Esophagus squamous epithelium (tissue), 5 donors: ENCODE measurements around the gene NGFR. TPM values are rescaled to one million over a fixed set of nuclear protein-coding genes. Genes with fewer than 3 reads are reported as not detected.

Experiments used
- DNase-seq: peaks from one replicate; lab custom pipeline; 2025; lab: John Stamatoyannopoulos, UW
- H3K27ac ChIP-seq, 4 donors: fragments of 200-600 bp; sonication (generic); one replicate each; pipeline ENCODE4 v1.5.1; 2016 to 2019; ENCODE audit warnings: mild to moderate bottlenecking in 1 of 4
- H3K27me3 ChIP-seq, 4 donors: fragments of 200-600 bp; sonication (generic); 1 replicate in 3 of 4; 2 replicates in 1 of 4; pipeline versions ENCODE4 v1.5.1 to v1.6.0; 2017 to 2021; ENCODE audit warnings: antibody characterized with exemption in 1 of 4
- H3K36me3 ChIP-seq, 3 donors: fragments of 200-600 bp; sonication (generic); one replicate each; pipeline ENCODE4 v1.5.1; 2016 to 2019
- H3K4me1 ChIP-seq, 3 donors: fragments of 200-600 bp; sonication (generic); one replicate each; pipeline ENCODE4 v1.5.1; 2017 to 2019
- H3K4me3 ChIP-seq, 4 donors: fragments of 200-600 bp; sonication (generic); 1 replicate in 3 of 4; 2 replicates in 1 of 4; pipeline ENCODE4 v1.5.1; 2016 to 2019; ENCODE audit warnings: mild to moderate bottlenecking in 2 of 4, moderate library complexity in 1 of 4
- H3K9me3 ChIP-seq, 3 donors: fragments of 200-600 bp; sonication (generic); one replicate each; pipeline ENCODE4 v1.5.1; 2016 to 2019
- CTCF ChIP-seq, 6 experiments: fragments of 450-650 bp in 4 of 6; fragments of 200-600 bp in 2 of 6; sonication (generic) in 2 of 6; IDR thresholded peaks; one replicate each; pipeline ENCODE4 v1.5.1; 2016 to 2019; ENCODE audit warnings: antibody characterized with exemption in 6 of 6, mild to moderate bottlenecking in 4 of 6, moderate library complexity in 4 of 6
- POLR2A ChIP-seq, 4 donors: fragments of 450-650 bp; IDR thresholded peaks; one replicate each; pipeline ENCODE4 v1.6.1; 2017; ENCODE audit warnings: antibody characterized with exemption in 4 of 4, mild to moderate bottlenecking in 4 of 4, moderate library complexity in 3 of 4
- WGBS, 2 donors: methylation state at CpG; one replicate each; pipeline ENCODE4 v1.1.5; 2018; 5-methylcytosine and 5-hydroxymethylcytosine counted together
- intact Hi-C: fragments of 100-400 bp; cut with DNase I; formaldehyde crosslinking; loops from one replicate; pipeline ENCODE4 v1.15.0; 2022
- total RNA-seq, 4 donors: library from RNA; depleted of rRNA; stranded (reverse); fragments of >200 nt; gene quantifications; one replicate each; pipeline ENCODE4 v1.1.0, GENCODE V29; 2016
- donor health status: DM: yes; HTN: yes; CAD: no.

NGFR gene
- total RNA-seq, 4 donors from 2014 or later: 1.6 to 9.6 (median 4.9) TPM

- DNase-seq: no peak
- TF ChIP-seq POLR2A (IDR thresholded peaks at IDR 0.05) (no peak), CTCF (IDR thresholded peaks at IDR 0.05) (no peak)
- 87 to 88% methylated on average over 6 of the region's 6 CpGs for WGBS, 2 donors
These were observed 23.4 kb downstream of the NGFR start for GRCh38 chr17:49518346-49519078.

GRCh38 chr17:49519781-49520180 is 24.7 kb downstream of the NGFR start:
- intact Hi-C loops: no loop called here
- DNase-seq: no peak
- peaks cover 0 to 31% (median 0%) of the 10 kb centered on the region in 4 donors for H3K27me3 ChIP-seq
- peaks cover 15 to 38% (median 23%) of the 10 kb centered on the region in 3 donors for H3K4me1 ChIP-seq
- no peak overlapping the region for H3K27ac ChIP-seq
- H3K4me3 ChIP-seq: no peak overlapping the region
- no peaks in the 10 kb centered on the region for H3K36me3 ChIP-seq
- 60% methylated on average over 1 of the region's 7 CpGs; no CpG with 5 or more reads in 1 of the 2 donors for WGBS, 2 donors
- TF ChIP-seq CTCF (IDR thresholded peaks at IDR 0.05) (no peak), POLR2A (IDR thresholded peaks at IDR 0.05) (peak in 1 of 4 donors; percentile 7)
- no peaks in the 10 kb centered on the region for H3K9me3 ChIP-seq

More at GRCh38 chr17:49518346-49519078, 23.4 kb downstream of the NGFR start:
- H3K9me3 ChIP-seq: no peaks in the 10 kb centered on the region
- no peak overlapping the region for H3K4me3 ChIP-seq
- peaks cover 17 to 38% (median 26%) of the 10 kb centered on the region in 3 donors for H3K4me1 ChIP-seq
- H3K27me3 ChIP-seq: peaks cover 0 to 21% (median 0%) of the 10 kb centered on the region in 4 donors
- intact Hi-C loops: no loop called here
- no peaks in the 10 kb centered on the region for H3K36me3 ChIP-seq
- H3K27ac ChIP-seq: no peak overlapping the region

- no peak for DNase-seq
- H3K9me3 ChIP-seq: no peaks in the 10 kb centered on the region
- WGBS, 2 donors: 79 to 93% methylated on average over 4 to 5 of the region's 10 CpGs
- H3K27me3 ChIP-seq: peaks cover 0 to 38% (median 0%) of the 10 kb centered on the region in 4 donors
- no peaks in the 10 kb centered on the region for H3K36me3 ChIP-seq
- H3K4me3 ChIP-seq: no peak overlapping the region
- H3K4me1 ChIP-seq: peaks cover 8 to 33% (median 15%) of the 10 kb centered on the region in 3 donors
- TF ChIP-seq CTCF (IDR thresholded peaks at IDR 0.05) (no peak), POLR2A (IDR thresholded peaks at IDR 0.05) (no peak)
- H3K27ac ChIP-seq: no peak overlapping the region
- intact Hi-C loops: no loop called here
These were observed 25.4 kb downstream of the NGFR start for GRCh38 chr17:49520386-49521087.

- DNase-seq: no peak
- peaks cover 0 to 44% (median 0%) of the 10 kb centered on the region in 4 donors for H3K27me3 ChIP-seq
- H3K27ac ChIP-seq: no peak overlapping the region
- H3K4me1 ChIP-seq: peaks cover 3 to 27% (median 10%) of the 10 kb centered on the region in 3 donors
- no peak overlapping the region for H3K4me3 ChIP-seq
- no peaks in the 10 kb centered on the region for H3K36me3 ChIP-seq
- intact Hi-C loops: no loop called here
- TF ChIP-seq POLR2A (IDR thresholded peaks at IDR 0.05) (no peak), CTCF (IDR thresholded peaks at IDR 0.05) (no peak)
- H3K9me3 ChIP-seq: no peaks in the 10 kb centered on the region
- 96% methylated on average over 5 to 8 of the region's 8 CpGs for WGBS, 2 donors
These were observed 26.0 kb downstream of the NGFR start for GRCh38 chr17:49521088-49521450.
